ENCODE measurements around the gene ANKRD55. TPM values are rescaled to one million over a fixed set of nuclear protein-coding genes. Genes with fewer than 3 reads are reported as not detected.

ANKRD55 gene
- total and polyA plus RNA-seq, 2 donors (not counting 1 experiment from before 2014, with no cell fraction given) = 0.07 TPM; not detected in 1

GRCh38 chr5:56072863-56073766 lies 160.0 kb downstream of the ANKRD55 start:
- H3K27me3 ChIP-seq (replicated peaks in 1 of 4; ENCODE audit: control extremely low read depth in 1 of 4, control insufficient read depth in 3 of 4, insufficient read depth in 4 of 4, low read length in 3 of 4) = no peaks in the 10 kb centered on the region
- H3K4me1 ChIP-seq (ENCODE audit: control insufficient read depth in 2 of 2, insufficient read depth in 2 of 2, low read length in 2 of 2) = peaks cover 14% of the 10 kb centered on the region in 2 donors
- H3K27ac Mint-ChIP-seq = no peak overlapping the region

More at GRCh38 chr5:56072863-56073766, 160.0 kb downstream of the ANKRD55 start:
- Histone ChIP-seq H3K9ac (ENCODE audit: low read length) (no peak overlapping the region), H3K4me3 (ENCODE audit: control extremely low read depth in 1 of 5, extremely low read depth in 1 of 5, insufficient read depth in 1 of 5, low read depth in 2 of 5, low read length in 4 of 5) (no peak overlapping the region), H4K20me1 (ENCODE audit: control insufficient read depth, insufficient read depth, low read length, poor library complexity, severe bottlenecking) (no peaks in the 10 kb centered on the region), H3K4me2 (replicated peaks; ENCODE audit: low read depth, low read length, poor library complexity, severe bottlenecking) (no peak overlapping the region), H2AFZ (ENCODE audit: insufficient read depth, low read depth, low read length, poor library complexity, severe bottlenecking) (no peak overlapping the region), H3K79me2 (ENCODE audit: control insufficient read depth, insufficient read depth, low read length) (no peaks in the 10 kb centered on the region), H3K9me3 (ENCODE audit: control extremely low read depth in 1 of 3, control insufficient read depth in 2 of 3, insufficient read depth in 1 of 3, low read length in 2 of 3) (no peaks in the 10 kb centered on the region), H3K27ac (ENCODE audit: low read length in 2 of 2) (no peak overlapping the region), H3K36me3 (replicated peaks in 1 of 2; ENCODE audit: control extremely low read depth in 1 of 2, control insufficient read depth in 1 of 2, extremely low read depth in 1 of 2, insufficient read depth in 2 of 2, low read length in 1 of 2) (no peaks in the 10 kb centered on the region)
- no peak for DNase-seq
- intact Hi-C loops (cut with micrococcal nuclease) = no loop called here
- peaks cover 4% of the 10 kb centered on the region for H3K27me3 Mint-ChIP-seq
- H3K4me1 Mint-ChIP-seq = peaks cover 19% of the 10 kb centered on the region
- 93% methylated on average over 3 of the region's 6 CpGs for WGBS (ENCODE audit: insufficient coverage)
- no peaks in the 10 kb centered on the region for H3K9me3 Mint-ChIP-seq (ENCODE audit: insufficient read depth)
- TF ChIP-seq EZH2 (IDR thresholded peaks at IDR 0.05; ENCODE audit: borderline replicate concordance, insufficient read depth, low read depth, low read length, poor library complexity, severe bottlenecking) (no peak), CTCF (IDR thresholded peaks at IDR 0.05) (no peak)
- H3K4me3 Mint-ChIP-seq = no peak overlapping the region
- ChIA-PET CTCF (no interaction called here), POLR2A (no interaction called here)
- no peak for ATAC-seq (ENCODE audit: low read depth)

Measured in B cell (primary cell).